ENCODE results near the gene CLDN6. TPM values are rescaled to one million over a fixed set of nuclear protein-coding genes. Genes with fewer than 3 reads are reported as not detected.

CLDN6 gene
- total RNA-seq, 4 donors from 2014 or later, result not detected

GRCh38 chr16:3015865-3016521 is 2.0 kb downstream of the CLDN6 start:
- H3K9me3 ChIP-seq, result no peaks in the 10 kb centered on the region
- TF ChIP-seq, protein P1, sequence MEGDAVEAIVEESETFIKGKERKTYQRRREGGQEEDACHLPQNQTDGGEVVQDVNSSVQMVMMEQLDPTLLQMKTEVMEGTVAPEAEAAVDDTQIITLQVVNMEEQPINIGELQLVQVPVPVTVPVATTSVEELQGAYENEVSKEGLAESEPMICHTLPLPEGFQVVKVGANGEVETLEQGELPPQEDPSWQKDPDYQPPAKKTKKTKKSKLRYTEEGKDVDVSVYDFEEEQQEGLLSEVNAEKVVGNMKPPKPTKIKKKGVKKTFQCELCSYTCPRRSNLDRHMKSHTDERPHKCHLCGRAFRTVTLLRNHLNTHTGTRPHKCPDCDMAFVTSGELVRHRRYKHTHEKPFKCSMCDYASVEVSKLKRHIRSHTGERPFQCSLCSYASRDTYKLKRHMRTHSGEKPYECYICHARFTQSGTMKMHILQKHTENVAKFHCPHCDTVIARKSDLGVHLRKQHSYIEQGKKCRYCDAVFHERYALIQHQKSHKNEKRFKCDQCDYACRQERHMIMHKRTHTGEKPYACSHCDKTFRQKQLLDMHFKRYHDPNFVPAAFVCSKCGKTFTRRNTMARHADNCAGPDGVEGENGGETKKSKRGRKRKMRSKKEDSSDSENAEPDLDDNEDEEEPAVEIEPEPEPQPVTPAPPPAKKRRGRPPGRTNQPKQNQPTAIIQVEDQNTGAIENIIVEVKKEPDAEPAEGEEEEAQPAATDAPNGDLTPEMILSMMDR (IDR thresholded peaks at IDR 0.05), result no peak
- TF ChIP-seq POLR2A (IDR thresholded peaks at IDR 0.05), result no peak
- no peaks in the 10 kb centered on the region for H3K36me3 ChIP-seq
- WGBS, 2 donors, result 86 to 89% methylated on average over 11 to 13 of the region's 13 CpGs
- DNase-seq, result no peak
- H3K27me3 ChIP-seq, result no peaks in the 10 kb centered on the region
- intact Hi-C loops (cut with DNase I), result no loop called here
- H3K4me1 ChIP-seq, result peaks cover 10 to 27% of the 10 kb centered on the region in 2 donors
- H3K4me3 ChIP-seq (replicated peaks in 1 of 3), result no peak overlapping the region
- no peak overlapping the region for H3K27ac ChIP-seq

DNA sequence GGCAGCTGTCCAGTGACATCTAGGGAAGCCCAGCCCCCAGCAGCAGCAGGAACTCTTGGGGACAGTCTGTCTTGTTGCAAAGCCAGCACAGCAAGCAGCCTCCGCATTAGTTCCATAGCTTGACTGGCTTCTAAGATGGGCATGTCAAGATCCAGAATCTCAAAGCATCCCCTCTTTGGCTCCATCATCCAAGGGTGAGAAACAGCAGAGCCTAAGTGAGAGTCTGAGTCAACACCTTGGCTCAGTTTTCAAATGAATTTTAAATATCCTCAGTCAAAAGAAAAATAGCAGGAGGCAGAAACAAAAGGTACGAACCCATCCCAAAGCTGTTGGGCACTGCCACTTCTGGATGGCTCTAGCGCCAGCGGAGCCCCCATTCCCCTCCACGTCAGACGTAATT is 3.0 kb downstream of the CLDN6 start:
- TF ChIP-seq, protein P1 (IDR thresholded peaks at IDR 0.05), result no peak
- no peak for TF ChIP-seq POLR2A (IDR thresholded peaks at IDR 0.05)
- peaks cover 11 to 29% of the 10 kb centered on the region in 2 donors for H3K4me1 ChIP-seq
- no peaks in the 10 kb centered on the region for H3K9me3 ChIP-seq
- 83 to 93% methylated on average over 6 of the region's 6 CpGs for WGBS, 2 donors
- H3K4me3 ChIP-seq (replicated peaks in 1 of 3), result no peak overlapping the region
- no peaks in the 10 kb centered on the region for H3K36me3 ChIP-seq
- H3K27ac ChIP-seq, result no peak overlapping the region
- intact Hi-C loops (cut with DNase I), result no loop called here
- no peaks in the 10 kb centered on the region for H3K27me3 ChIP-seq
- no peak for DNase-seq

DNA sequence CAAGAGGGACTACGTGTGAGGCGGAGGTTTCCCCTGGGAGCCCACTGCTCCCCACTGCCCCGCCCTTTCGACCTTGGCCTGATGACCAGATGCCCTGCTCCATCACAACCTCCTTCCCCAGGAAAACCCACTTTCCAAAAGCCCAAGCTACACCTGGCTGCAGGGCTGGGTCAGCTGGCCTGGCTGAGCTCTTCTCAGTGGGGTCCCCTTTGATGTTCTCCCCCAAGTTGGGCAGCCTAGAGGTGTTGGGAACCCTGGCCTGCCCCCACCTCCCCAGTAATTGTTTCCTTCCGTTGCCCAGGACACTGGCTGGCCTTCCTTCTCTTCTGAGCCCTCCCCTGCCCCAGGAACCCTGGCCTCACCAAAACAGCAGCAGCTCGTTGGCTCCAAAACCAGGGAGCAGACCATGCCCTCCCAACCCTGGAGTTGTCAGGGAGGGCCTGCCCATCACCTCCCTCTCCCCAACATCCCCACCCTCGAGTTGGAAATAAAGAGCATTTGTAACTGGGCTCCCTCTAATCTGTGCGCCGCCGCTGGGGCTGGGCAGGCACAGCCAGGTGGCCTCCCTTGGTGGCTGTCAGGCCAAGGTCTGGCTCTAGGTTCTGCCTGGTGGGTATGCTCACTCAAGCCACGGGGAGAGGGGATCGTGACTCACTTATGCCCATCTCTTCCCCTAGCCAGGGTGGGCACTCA is 3.8 kb downstream of the CLDN6 start:
- no peak for TF ChIP-seq POLR2A (IDR thresholded peaks at IDR 0.05)
- TF ChIP-seq, protein P1 (IDR thresholded peaks at IDR 0.05), result no peak

DNA sequence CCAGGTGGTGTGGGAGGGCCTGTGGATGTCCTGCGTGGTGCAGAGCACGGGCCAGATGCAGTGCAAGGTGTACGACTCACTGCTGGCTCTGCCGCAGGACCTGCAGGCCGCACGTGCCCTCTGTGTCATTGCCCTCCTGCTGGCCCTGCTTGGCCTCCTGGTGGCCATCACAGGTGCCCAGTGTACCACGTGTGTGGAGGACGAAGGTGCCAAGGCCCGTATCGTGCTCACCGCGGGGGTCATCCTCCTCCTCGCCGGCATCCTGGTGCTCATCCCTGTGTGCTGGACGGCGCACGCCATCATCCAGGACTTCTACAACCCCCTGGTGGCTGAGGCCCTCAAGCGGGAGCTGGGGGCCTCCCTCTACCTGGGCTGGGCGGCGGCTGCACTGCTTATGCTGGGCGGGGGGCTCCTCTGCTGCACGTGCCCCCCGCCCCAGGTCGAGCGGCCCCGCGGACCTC is 4.5 kb downstream of the CLDN6 start:
- no peak for TF ChIP-seq POLR2A (IDR thresholded peaks at IDR 0.05)
- TF ChIP-seq, protein P1 (IDR thresholded peaks at IDR 0.05), result no peak
- DNase-seq, result no peak

More for the DNA sequence above, 3.8 kb downstream of the CLDN6 start:
- H3K36me3 ChIP-seq, result no peaks in the 10 kb centered on the region
- no peak for DNase-seq
- no peak overlapping the region for H3K4me3 ChIP-seq (replicated peaks in 1 of 3)
- peaks cover 15 to 25% of the 10 kb centered on the region in 2 donors for H3K4me1 ChIP-seq
- no peak overlapping the region for H3K27ac ChIP-seq
- no peaks in the 10 kb centered on the region for H3K27me3 ChIP-seq
- WGBS, 2 donors, result 65 to 70% methylated on average over 6 to 9 of the region's 12 CpGs
- intact Hi-C loops (cut with DNase I), result no loop called here
- H3K9me3 ChIP-seq, result no peaks in the 10 kb centered on the region

More for the DNA sequence above, 4.5 kb downstream of the CLDN6 start:
- intact Hi-C loops (cut with DNase I), result no loop called here
- peaks cover 15 to 23% of the 10 kb centered on the region in 2 donors for H3K4me1 ChIP-seq
- H3K27ac ChIP-seq, result no peak overlapping the region
- H3K4me3 ChIP-seq (replicated peaks in 1 of 3), result no peak overlapping the region
- H3K27me3 ChIP-seq, result no peaks in the 10 kb centered on the region
- WGBS, 2 donors, result 40 to 58% methylated on average over 1 to 14 of the region's 27 CpGs
- H3K9me3 ChIP-seq, result no peaks in the 10 kb centered on the region
- H3K36me3 ChIP-seq, result no peaks in the 10 kb centered on the region

Measured in thyroid gland (tissue), 4 donors.